IgD-negative memory B cell (primary cell): ENCODE measurements around the gene ZNF423. TPM values are rescaled to one million over a fixed set of nuclear protein-coding genes. Genes with fewer than 3 reads are reported as not detected.
"Not testable (repeated sequence)": the region's sequence is repeated elsewhere in the genome, so short reads cannot be mapped to it uniquely, and the experiment has no call there.

Source experiments
- H3K27ac Mint-ChIP-seq, 3 donors: one replicate each; pipeline ENCODE4 v1.8.0; 2020 to 2022; ENCODE audit warnings: mild to moderate bottlenecking in 3 of 3, mixed read lengths in 3 of 3, moderate library complexity in 1 of 3
- H3K27me3 Mint-ChIP-seq: one replicate; pipeline ENCODE4 v1.8.0; 2021; ENCODE audit warnings: mixed read lengths
- H3K36me3 Mint-ChIP-seq: one replicate; pipeline ENCODE4 v1.8.0; 2020; ENCODE audit warnings: mild to moderate bottlenecking, mixed read lengths
- H3K4me1 Mint-ChIP-seq, 3 donors: one replicate each; pipeline ENCODE4 v1.8.0; 2020 to 2022; ENCODE audit warnings: mixed read lengths in 3 of 3, mild to moderate bottlenecking in 1 of 3
- H3K4me3 Mint-ChIP-seq, 4 donors: one replicate each; pipeline ENCODE4 v1.8.0; 2020 to 2022; ENCODE audit warnings: mild to moderate bottlenecking in 4 of 4, mixed read lengths in 4 of 4, moderate library complexity in 3 of 4
- H3K9me3 Mint-ChIP-seq, 3 donors: one replicate each; pipeline ENCODE4 v1.8.0; 2020 to 2021; ENCODE audit warnings: mixed read lengths in 3 of 3, mild to moderate bottlenecking in 1 of 3
- polyA plus RNA-seq: library from polyadenylated mRNA; unstranded; fragments of 300-500 nt; fragmentation: Illumina TruSeq; gene quantifications from one replicate; pipeline ENCODE4 v1.2.3, GENCODE V29; 2021

ZNF423 gene
- polyA plus RNA-seq, 1 donor from 2014 or later: not detected

DNA sequence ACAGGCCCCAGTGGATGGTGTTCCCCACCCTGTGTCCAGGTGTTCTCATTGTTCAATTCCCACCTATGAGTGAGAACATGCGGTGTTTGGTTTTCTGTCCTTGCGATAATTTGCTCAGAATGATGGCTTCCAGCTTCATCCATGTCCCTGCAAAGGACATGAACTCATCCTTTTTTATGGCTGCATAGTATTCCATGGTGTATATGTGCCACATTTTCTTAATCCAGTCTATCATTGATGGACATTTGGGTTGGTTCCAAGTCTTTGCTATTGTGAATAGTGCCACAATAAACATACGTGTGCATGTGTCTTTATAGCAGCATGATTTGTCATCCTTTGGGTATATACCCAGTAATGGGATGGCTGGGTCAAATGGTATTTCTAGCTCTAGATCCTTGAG lies 22.6 kb upstream of the ZNF423 start:
- H3K4me3 Mint-ChIP-seq: not testable (repeated sequence)
- peaks cover 31% of the 10 kb centered on the region for H3K27me3 Mint-ChIP-seq

DNA sequence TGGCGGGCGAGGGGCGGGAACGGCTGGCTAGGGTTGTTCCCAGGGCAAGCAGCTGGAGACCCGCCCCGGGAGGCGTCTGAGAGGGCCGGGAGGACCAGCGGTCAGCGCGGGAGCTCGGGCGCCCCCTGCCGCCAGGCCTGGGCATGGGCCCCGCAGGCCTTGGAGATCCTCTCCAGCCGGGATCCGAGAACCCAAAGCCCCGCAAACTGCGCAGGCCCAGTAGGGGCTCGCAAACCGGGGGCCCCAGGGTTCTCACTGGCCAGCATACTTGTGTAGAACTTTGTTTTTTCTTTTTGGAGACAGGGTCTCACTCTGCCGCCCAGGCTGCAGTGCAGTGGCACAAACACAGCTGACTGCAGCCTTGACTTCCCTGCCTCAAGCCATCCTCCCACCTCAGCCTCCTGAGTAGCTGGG lies 20.8 kb upstream of the ZNF423 start:
- Mint-ChIP-seq H3K36me3 (peaks cover 4% of the 10 kb centered on the region), H3K9me3 (peaks cover 0 to 2% (median 0%) of the 10 kb centered on the region in 3 donors)

More for the DNA sequence above, 22.6 kb upstream of the ZNF423 start:
- H3K36me3 Mint-ChIP-seq, H3K9me3 Mint-ChIP-seq, H3K4me1 Mint-ChIP-seq, H3K27ac Mint-ChIP-seq: not testable (repeated sequence)

DNA sequence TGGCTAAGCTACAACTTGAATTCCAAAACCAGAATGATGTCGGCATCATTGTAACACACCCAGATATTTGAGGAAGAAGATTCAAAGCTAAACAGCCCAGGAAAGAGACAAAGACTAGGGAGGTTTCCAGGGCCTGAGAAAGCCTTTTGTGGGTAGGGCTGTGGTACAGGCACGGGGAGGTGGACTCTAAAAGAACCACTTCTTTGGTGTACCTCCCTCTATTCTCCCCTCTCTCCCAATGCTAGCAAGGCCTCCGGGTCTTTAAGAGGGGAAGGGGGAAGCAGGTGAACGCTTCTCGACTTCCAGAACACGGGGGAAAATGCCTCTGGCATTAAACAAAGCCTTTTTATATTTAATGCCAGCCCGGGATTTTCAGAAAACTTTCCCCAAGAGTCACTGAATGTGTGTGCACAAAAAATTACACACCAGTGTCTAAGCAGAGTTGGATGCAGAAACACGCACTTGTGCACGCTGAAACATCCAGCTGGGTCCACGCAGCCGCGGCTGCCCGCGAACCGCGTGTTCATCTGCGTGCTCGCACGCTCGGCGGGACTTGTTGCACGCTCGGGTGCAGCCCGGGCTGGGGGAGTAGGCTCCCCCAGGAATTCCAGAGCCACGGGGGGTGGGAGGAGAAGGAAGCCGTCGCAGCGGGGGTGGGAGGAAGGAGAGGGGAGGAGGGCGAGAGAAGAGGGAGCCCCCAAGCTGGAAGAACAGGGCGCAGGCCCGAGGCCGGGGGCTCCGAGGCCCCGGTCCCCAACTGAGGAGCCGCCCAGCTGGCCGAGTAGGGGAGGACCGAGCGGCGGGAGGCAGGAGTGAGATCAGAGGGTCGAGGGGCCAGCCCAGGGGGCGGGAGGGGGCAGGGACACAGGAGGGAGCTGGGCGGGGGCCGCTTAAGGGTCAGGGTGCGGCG lies 20.1 kb upstream of the ZNF423 start:
- Mint-ChIP-seq H3K4me1 (no peaks in the 10 kb centered on the region), H3K4me3 (no peak overlapping the region), H3K27me3 (peaks cover 27% of the 10 kb centered on the region), H3K27ac (no peak overlapping the region), H3K9me3 (peaks cover 0 to 2% (median 0%) of the 10 kb centered on the region in 3 donors), H3K36me3 (peaks cover 4% of the 10 kb centered on the region)

More for the DNA sequence above, 20.8 kb upstream of the ZNF423 start:
- H3K4me1 Mint-ChIP-seq: no peaks in the 10 kb centered on the region
- H3K4me3 Mint-ChIP-seq: peak overlapping the region in 1 of 4 donors; percentile 17
- no peak overlapping the region for H3K27ac Mint-ChIP-seq
- H3K27me3 Mint-ChIP-seq: peaks cover 27% of the 10 kb centered on the region

DNA sequence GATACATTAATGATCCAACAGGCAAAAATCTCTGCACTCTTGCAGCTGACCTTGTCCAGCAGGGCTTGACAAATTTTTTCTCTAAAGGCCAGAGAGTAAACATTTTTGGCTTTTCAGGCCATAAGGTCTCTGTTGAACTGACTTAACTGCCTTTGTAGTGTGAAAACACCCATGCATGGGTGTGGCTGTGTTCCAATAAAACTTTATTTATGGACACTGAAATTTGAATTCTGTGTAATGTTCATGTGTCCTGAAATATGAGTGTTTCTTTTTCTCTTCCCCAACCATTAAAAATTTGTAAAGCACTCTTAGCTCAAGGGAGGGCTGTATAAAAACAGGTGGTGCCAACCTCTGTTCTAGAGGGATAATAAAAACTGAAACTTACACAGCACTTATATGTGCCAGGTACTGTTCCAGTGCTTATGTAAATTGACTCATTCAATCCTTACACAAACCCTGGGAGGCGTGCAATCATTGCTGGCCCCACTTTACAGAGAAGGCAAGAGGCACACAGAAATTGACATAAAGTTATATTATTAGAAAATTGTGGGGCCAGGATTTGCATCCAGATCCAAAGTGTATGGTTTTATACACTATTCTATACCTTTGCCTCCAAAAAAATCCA lies 18.8 kb upstream of the ZNF423 start:
- peaks cover 3% of the 10 kb centered on the region for H3K36me3 Mint-ChIP-seq
- H3K9me3 Mint-ChIP-seq: peaks cover 0 to 2% (median 0%) of the 10 kb centered on the region in 3 donors
- H3K4me3 Mint-ChIP-seq: no peak overlapping the region
- no peaks in the 10 kb centered on the region for H3K4me1 Mint-ChIP-seq
- H3K27ac Mint-ChIP-seq: no peak overlapping the region
- peaks cover 21% of the 10 kb centered on the region for H3K27me3 Mint-ChIP-seq

DNA sequence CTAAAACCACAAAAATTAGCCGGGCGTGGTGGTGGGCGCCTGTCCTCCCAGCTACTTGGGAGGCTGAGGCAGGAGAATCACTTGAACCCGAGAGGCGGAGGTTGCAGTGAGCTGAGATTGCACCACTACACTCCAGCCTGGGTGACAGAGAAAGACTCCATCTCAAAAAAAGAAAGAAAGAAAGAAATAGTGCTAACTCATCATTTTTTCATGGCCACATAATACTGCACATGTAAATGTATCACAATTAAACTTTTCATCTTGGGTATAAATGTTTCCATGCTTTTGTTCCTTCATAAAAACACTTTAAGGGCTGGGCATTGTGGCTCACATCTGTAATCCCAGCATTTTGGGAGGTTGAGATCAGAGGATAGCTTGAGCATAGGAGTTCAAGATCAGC lies 15.9 kb upstream of the ZNF423 start:
- H3K27me3 Mint-ChIP-seq: not testable (repeated sequence)

DNA sequence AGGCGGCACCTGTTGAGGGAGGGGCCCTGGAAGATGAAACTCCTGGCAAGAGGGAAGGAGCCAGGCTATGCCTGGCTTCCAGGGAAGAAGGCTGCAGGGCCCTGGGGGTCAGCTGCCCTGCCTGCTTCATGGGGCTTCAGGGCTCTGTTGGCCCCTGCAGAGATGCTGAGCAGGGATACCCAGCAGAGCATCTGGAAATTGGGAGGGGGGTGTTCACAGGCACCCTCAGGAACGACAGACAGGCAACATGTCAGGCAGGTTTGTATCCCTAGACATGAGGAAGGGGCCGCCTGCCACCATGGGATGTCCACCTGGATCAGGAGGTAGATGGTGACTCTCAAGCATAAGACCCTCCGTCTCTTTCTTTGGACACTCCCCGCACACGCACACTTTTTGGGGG lies 13.8 kb upstream of the ZNF423 start:
- H3K27me3 Mint-ChIP-seq: peaks cover 4% of the 10 kb centered on the region
- H3K9me3 Mint-ChIP-seq: no peaks in the 10 kb centered on the region
- H3K36me3 Mint-ChIP-seq: no peaks in the 10 kb centered on the region
- no peak overlapping the region for H3K4me3 Mint-ChIP-seq
- H3K4me1 Mint-ChIP-seq: no peaks in the 10 kb centered on the region
- peak overlapping the region in 1 of 3 donors; percentile 53 for H3K27ac Mint-ChIP-seq

More for the DNA sequence above, 15.9 kb upstream of the ZNF423 start:
- not testable (repeated sequence) for H3K4me1 Mint-ChIP-seq, H3K4me3 Mint-ChIP-seq, H3K9me3 Mint-ChIP-seq, H3K27ac Mint-ChIP-seq, H3K36me3 Mint-ChIP-seq

DNA sequence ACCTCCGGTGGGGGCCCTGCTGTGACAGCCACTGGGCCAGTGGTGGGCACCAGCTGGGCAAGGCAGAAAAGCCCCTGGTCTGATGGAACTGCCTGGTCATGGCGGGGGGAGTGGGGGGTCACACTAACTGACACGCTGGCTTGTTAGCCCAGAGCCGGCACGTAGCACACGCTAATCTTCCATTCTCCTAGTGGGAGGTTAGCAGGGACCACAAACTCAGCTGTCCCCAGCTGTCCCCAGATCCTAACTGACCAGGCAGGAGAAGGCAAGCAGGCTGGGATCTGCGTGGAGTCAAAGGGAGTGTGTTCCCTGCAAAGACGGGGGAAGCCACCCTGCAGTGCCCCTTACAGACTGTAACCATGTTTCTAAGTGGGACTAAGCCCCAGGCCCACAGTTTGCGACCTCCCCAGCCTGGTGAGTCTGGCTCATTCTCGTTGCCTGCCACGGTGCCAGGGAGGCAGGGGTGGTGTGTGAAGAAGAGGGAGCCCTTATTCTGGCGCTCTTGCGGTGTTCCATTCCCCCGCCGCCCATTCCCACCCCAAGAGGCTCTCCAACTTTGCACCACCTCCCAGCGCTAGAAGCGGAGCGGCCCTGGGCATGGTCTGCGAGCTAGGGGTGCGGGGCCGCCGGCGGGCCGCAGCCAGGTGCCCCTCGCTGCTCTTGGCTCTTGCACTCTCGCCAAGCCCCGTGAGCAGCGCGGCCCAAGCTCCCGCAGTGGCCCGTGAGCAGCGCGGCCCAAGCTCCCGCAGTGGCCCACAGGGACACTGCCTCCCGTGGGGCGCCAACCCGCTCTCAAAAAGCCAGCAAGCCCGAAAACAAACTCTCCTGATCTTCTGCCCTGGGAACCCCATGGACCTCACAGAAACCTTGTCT lies 12.1 kb upstream of the ZNF423 start:
- no peak overlapping the region for H3K27ac Mint-ChIP-seq

DNA sequence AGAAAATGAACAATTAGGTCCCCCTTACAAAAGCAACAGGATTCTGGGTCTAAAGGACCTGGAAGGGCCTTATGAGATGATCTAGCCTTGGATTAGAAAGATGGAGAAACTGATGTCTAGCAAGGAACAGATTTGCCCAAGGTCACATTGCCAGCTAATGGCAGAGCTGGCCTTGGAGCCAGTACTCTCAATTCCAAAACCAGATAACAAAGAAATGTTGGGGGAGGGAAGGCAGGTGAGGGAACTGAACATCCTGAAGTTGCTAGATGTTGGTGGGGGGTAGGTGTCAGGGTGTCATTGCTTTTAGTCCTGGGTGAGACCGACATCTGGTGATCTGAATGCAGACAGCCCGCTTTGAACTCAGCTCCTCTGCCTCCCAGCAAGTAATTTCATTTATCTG lies 11.3 kb upstream of the ZNF423 start:
- H3K4me1 Mint-ChIP-seq: no peaks in the 10 kb centered on the region
- no peak overlapping the region for H3K4me3 Mint-ChIP-seq
- no peak overlapping the region for H3K27ac Mint-ChIP-seq
- H3K27me3 Mint-ChIP-seq: peaks cover 7% of the 10 kb centered on the region
- H3K9me3 Mint-ChIP-seq: no peaks in the 10 kb centered on the region
- no peaks in the 10 kb centered on the region for H3K36me3 Mint-ChIP-seq

More for the DNA sequence above, 12.1 kb upstream of the ZNF423 start:
- Mint-ChIP-seq H3K27me3 (peaks cover 7% of the 10 kb centered on the region), H3K9me3 (no peaks in the 10 kb centered on the region), H3K36me3 (no peaks in the 10 kb centered on the region), H3K4me3 (no peak overlapping the region), H3K4me1 (no peaks in the 10 kb centered on the region)

DNA sequence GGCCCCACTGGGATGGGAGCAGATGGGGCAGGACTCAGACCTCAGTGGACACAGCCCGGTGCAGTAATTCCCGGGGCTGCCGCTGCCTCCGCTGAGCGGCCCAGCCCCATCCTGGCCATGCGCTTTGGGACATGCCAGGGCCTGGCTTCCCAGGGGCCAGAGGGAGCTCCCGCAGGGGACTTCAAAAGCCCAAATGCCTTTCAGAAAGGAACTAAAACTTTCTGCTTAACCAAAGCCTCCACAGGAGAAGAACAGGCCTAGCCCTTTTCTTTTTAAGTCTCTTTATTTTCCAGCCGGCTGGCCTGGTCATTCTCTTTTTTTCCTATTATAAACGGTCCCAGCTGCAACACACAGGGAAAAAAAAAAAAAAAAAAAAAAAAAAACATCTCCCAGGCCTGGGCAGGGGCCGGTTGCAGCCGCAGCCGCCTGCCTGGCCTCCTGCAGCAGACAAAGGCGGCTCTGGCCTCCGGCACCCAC lies 10.7 kb upstream of the ZNF423 start:
- peaks cover 7% of the 10 kb centered on the region for H3K27me3 Mint-ChIP-seq
- H3K27ac Mint-ChIP-seq: no peak overlapping the region
- peaks cover 2% of the 10 kb centered on the region for H3K36me3 Mint-ChIP-seq
- H3K4me3 Mint-ChIP-seq: no peak overlapping the region
- no peaks in the 10 kb centered on the region for H3K9me3 Mint-ChIP-seq
- H3K4me1 Mint-ChIP-seq: no peaks in the 10 kb centered on the region

DNA sequence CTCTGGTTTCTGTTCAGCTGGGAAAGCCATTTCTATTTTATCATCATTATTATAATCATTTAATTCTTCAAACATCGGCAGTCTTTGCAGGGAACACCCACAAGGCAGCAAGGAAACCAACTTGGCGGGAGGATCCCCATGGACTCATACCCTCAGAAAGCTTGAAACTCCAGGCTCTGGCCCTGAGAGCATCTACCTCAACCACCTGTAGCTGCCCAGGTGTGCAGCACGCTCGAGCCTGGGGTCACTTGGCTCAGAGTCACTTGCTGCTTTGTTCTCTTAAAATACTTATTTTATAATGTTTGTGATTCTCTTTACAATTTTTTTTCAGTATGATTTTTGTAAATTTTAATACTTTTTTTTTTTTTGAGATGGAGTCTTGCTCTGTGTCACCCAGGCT lies 6.8 kb upstream of the ZNF423 start:
- peaks cover 2% of the 10 kb centered on the region for H3K36me3 Mint-ChIP-seq
- H3K27me3 Mint-ChIP-seq: peaks cover 19% of the 10 kb centered on the region
- no peak overlapping the region for H3K27ac Mint-ChIP-seq
- peaks cover 4 to 7% (median 5%) of the 10 kb centered on the region in 3 donors for H3K4me1 Mint-ChIP-seq
- H3K9me3 Mint-ChIP-seq: no peaks in the 10 kb centered on the region
- H3K4me3 Mint-ChIP-seq: no peak overlapping the region

DNA sequence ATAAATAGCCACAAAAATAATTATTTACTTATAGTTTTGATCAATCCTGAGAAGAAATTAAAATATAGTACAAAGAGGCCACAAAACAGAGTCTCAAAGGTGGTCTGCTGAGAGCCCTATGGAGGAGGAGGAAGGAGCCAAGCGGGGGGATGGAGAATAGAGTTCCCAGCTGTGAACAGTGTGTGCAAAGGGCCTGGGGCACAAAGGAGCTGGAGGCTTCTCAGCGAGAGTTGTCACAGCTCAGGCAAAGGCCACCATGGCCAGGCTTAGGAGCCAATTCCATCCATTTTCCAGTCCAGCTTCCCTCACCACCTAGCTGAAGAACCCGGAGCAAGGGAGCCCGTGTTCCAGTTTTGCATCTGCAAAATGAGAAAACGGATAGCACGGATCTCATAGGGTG lies 5.4 kb upstream of the ZNF423 start:
- H3K4me1 Mint-ChIP-seq: peaks cover 5 to 7% (median 7%) of the 10 kb centered on the region in 3 donors
- H3K27ac Mint-ChIP-seq: no peak overlapping the region
- H3K36me3 Mint-ChIP-seq: peaks cover 2% of the 10 kb centered on the region
- no peak overlapping the region for H3K4me3 Mint-ChIP-seq
- H3K27me3 Mint-ChIP-seq: peaks cover 23% of the 10 kb centered on the region
- H3K9me3 Mint-ChIP-seq: no peaks in the 10 kb centered on the region

DNA sequence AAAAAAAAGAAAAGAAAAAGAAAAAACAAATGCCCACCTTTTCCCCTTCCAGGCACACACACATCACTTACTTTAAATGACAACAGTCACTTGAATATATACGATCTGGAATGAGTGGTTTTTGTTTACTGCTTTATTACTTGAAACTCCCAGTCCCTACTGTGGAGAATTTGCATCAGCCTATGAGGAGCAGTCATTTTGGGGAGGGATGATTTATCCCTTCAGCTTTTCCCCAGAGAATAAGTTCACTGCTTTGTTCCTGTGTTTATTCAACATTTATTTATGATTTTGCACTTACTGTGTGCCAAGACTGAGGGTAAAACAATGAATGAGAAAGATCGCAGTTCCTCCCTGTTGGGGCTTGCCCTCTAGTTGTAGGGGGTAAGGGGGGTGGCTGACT lies 4.7 kb upstream of the ZNF423 start:
- Mint-ChIP-seq H3K4me1 (peaks cover 5 to 7% (median 7%) of the 10 kb centered on the region in 3 donors), H3K27ac (no peak overlapping the region), H3K36me3 (peaks cover 2% of the 10 kb centered on the region), H3K27me3 (peaks cover 20% of the 10 kb centered on the region), H3K4me3 (no peak overlapping the region), H3K9me3 (no peaks in the 10 kb centered on the region)

DNA sequence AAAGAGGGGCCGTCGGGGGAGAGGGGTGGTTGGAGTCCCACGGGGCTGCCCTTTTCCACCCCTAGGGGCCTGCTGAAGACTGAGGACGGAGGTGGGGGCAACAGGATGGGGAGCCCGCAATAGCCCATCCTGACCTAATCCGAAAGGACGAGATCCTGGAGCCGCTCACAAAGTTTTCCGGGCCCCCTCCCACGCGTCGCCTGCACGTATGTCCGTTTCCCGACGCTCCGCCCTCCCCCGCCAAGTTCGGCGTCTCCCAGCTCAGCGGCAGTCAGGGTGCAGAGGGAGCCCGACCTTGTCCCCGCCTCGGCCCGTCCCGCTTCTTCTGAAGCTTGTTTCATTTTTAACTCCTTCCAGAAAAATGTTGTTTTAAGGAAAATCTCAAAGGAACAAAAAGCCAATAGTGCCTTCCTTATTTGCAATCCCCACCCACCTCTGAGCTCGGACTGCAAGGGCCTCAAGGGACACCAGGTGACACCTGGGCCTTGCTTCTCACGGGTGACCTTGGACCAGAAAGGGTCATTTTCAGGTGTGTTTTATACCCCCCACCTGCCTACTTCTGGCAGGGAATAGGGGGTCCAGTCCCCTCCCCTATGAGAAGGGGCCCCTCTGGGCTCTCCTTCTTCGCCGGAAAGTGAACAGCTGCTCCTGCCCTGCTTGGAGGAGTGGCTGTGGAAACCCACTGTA lies 3.4 kb upstream of the ZNF423 start:
- Mint-ChIP-seq H3K36me3 (peaks cover 2% of the 10 kb centered on the region), H3K4me1 (peaks cover 5 to 7% (median 7%) of the 10 kb centered on the region in 3 donors), H3K27ac (peak overlapping the region in 1 of 3 donors; percentile 7), H3K9me3 (no peaks in the 10 kb centered on the region), H3K27me3 (peaks cover 18% of the 10 kb centered on the region), H3K4me3 (peak overlapping the region; percentile 54 to 81 (median 76))
